Lower lobe of right lung (tissue), 2 donors: ENCODE results near the gene HELLS. TPM values are rescaled to one million over a fixed set of nuclear protein-coding genes. Genes with fewer than 3 reads are reported as not detected.

Experiments used
- ATAC-seq, 2 donors: fragments of 200-7000 bp; cut with Tn5 transposase; one replicate each; pipeline ENCODE4 v1.9.1; 2020 to 2022; ENCODE audit warnings: mild to moderate bottlenecking in 2 of 2, moderate library complexity in 2 of 2
- DNase-seq: peaks from one replicate; pipeline ENCODE4 v3.0.0-alpha.2; 2020
- H3K27ac ChIP-seq: fragments of 200-600 bp; one replicate; pipeline ENCODE4 v1.8.0; 2022
- H3K27me3 ChIP-seq: fragments of 200-600 bp; one replicate; pipeline ENCODE4 v1.8.0; 2022; ENCODE audit warnings: low read depth
- H3K36me3 ChIP-seq: fragments of 200-600 bp; one replicate; pipeline ENCODE4 v1.8.0; 2022; ENCODE audit warnings: mild to moderate bottlenecking
- H3K4me1 ChIP-seq: fragments of 200-600 bp; one replicate; pipeline ENCODE4 v1.8.0; 2022
- H3K4me3 ChIP-seq: fragments of 200-600 bp; one replicate; pipeline ENCODE4 v1.8.0; 2022; ENCODE audit warnings: mild to moderate bottlenecking
- H3K9me3 ChIP-seq: fragments of 200-600 bp; one replicate; pipeline ENCODE4 v1.8.0; 2022
- CTCF ChIP-seq: fragments of 200-600 bp; IDR thresholded peaks from one replicate; pipeline ENCODE4 v1.8.0; 2022; ENCODE audit warnings: antibody characterized with exemption, mild to moderate bottlenecking
- intact Hi-C: fragments of 100-400 bp; cut with DNase I; formaldehyde crosslinking; loops from one replicate; pipeline ENCODE4 v1.11.0; 2022
- total RNA-seq: library from RNA; stranded (reverse); fragmentation: NEBNext Ultra II Directional; extraction: Animal tissue kit (Norgen Biotek cat#: 25700); gene quantifications from one replicate; pipeline ENCODE4 v1.2.1, GENCODE V29; 2021
- donor health status: DM: no; HTN: yes; CAD: no; lungs with severe emphysema.

HELLS gene
- total RNA-seq, 1 donor from 2014 or later = 2.7 TPM

- no peak for TF ChIP-seq CTCF
- DNase-seq (no peak), ATAC-seq (no peak)
- intact Hi-C loops = no loop called here
- no peak overlapping the region for H3K4me3 ChIP-seq
- H3K27ac ChIP-seq = no peak overlapping the region
- no peaks in the 10 kb centered on the region for H3K4me1 ChIP-seq
- H3K36me3 ChIP-seq = no peaks in the 10 kb centered on the region
- no peaks in the 10 kb centered on the region for H3K27me3 ChIP-seq
- H3K9me3 ChIP-seq = peaks cover 19% of the 10 kb centered on the region
Observed at GRCh38 chr10:94640562-94640961, 95.0 kb downstream of the HELLS start.

GRCh38 chr10:94641480-94641879, 95.9 kb downstream of the HELLS start:
- intact Hi-C loops = no loop called here
- TF ChIP-seq CTCF = no peak

GRCh38 chr10:94644352-94644751, 98.8 kb downstream of the HELLS start:
- no peaks in the 10 kb centered on the region for H3K4me1 ChIP-seq
- DNase-seq (no peak), ATAC-seq (no peak)
- H3K9me3 ChIP-seq = no peaks in the 10 kb centered on the region
- no peaks in the 10 kb centered on the region for H3K27me3 ChIP-seq
- H3K4me3 ChIP-seq = no peak overlapping the region
- intact Hi-C loops = no loop called here
- no peaks in the 10 kb centered on the region for H3K36me3 ChIP-seq
- TF ChIP-seq CTCF = no peak
- H3K27ac ChIP-seq = no peak overlapping the region

More at GRCh38 chr10:94641480-94641879, 95.9 kb downstream of the HELLS start:
- H3K4me3 ChIP-seq = no peak overlapping the region
- H3K4me1 ChIP-seq = no peaks in the 10 kb centered on the region
- H3K9me3 ChIP-seq = peaks cover 19% of the 10 kb centered on the region
- H3K36me3 ChIP-seq = no peaks in the 10 kb centered on the region
- H3K27ac ChIP-seq = no peak overlapping the region
- no peak for ATAC-seq
- H3K27me3 ChIP-seq = no peaks in the 10 kb centered on the region
- DNase-seq = no peak

GRCh38 chr10:94645285-94645684, 99.7 kb downstream of the HELLS start:
- Histone ChIP-seq H3K27me3 (no peaks in the 10 kb centered on the region), H3K4me3 (no peak overlapping the region), H3K9me3 (no peaks in the 10 kb centered on the region), H3K36me3 (no peaks in the 10 kb centered on the region), H3K4me1 (no peaks in the 10 kb centered on the region), H3K27ac (no peak overlapping the region)
- DNase-seq (no peak), ATAC-seq (no peak)
- no peak for TF ChIP-seq CTCF
- intact Hi-C loops = no loop called here

Other genes with a start within 250 kb of the HELLS start
- gene NOC3L, start 182.8 kb upstream of the HELLS start, total RNA-seq = 13.9 TPM
- 12.5 TPM for gene TBC1D12, start 143.2 kb upstream of the HELLS start, total RNA-seq
- 0.65 TPM for gene CYP2C18, start 137.9 kb downstream of the HELLS start, total RNA-seq
- gene CYP2C19, start 216.9 kb downstream of the HELLS start, total RNA-seq = not detected